ENCODE results near the gene KIF26A. TPM values are rescaled to one million over a fixed set of nuclear protein-coding genes. Genes with fewer than 3 reads are reported as not detected.

KIF26A gene
- total and polyA plus RNA-seq, 2 of the 13 experiments (the other 11 are each of a cell fraction or from before 2014, with no cell fraction given): not detected

DNA sequence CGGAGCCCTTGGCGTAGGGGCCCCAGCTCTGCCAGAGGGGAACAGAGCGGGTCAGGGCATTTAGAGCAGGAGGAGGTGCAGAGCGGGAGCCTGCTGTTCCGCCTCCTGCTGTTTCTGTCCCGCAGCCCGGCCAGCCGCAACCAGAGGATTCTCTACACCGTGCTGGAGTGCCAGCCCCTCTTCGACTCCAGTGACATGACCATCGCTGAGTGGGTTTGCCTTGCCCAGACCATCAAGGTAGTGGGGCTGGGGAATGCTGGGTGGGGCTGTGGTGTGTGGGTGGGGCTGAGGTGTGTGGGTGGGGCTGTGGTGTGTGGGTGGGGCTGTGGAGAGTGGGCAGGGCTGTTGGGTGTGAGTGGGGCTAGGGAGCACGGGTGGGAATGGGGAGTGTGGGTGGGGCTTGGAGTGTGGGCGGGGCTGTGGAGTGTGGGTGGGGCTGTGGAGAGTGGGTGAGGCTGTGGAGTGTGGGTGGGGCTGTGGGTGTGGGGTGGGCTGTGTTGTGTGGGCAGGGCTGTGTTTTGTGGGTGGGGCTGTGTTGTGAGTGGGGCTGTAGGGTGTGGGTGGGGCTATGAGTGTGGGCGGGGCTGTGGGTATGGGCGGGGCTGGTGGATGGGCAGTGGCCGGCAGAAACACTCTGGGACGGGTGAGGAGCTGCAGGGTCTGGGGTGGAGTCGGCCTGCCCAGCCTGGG, 44.9 kb upstream of the KIF26A start:
- ATAC-seq: no peak
- no peak overlapping the region for H2AFZ ChIP-seq (ENCODE audit: low read length)
- in situ Hi-C loops (cut with HindIII; ENCODE audit: extremely low pct_ligation_motif_present, low pct_unique_long_range_greater_than_20kb): no loop called here

DNA sequence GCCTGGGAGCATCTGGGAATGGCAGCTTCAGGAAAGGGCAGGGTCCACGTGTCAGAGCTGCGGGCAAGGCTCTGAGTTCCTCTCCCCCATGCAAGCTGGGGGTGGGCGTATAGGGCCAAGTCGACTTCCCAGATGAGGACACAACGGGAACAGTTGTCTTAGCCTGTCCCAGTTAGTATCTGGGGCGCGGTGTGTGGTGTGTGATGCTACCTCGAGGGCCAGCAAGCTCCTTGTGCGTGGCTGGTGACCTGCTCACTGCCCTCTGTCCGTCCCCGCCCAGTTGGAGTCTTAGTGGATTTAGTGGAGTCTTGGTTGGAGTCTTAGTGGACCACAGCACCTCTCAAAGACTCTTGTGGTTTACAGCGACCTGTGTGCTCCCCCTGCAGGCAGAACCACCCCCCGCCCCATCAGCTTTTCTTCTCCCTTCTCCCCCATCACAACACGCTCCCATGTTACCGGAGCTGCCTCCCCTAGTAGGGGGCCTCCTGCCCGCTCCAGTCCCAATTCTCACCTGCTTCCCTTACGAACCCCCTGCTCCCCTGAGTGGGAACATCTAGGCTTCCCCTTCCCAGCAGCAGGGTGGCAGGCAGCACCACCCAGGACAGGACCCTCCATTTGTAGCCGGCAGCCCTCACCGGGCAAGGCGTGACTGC, 44.2 kb upstream of the KIF26A start:
- DNase-seq (ENCODE audit: low spot score) (no peak), ATAC-seq (no peak), FAIRE-seq (no peak)
- no peak overlapping the region for H3K4me2 ChIP-seq (ENCODE audit: low read depth, low read length)
- H3K79me2 ChIP-seq (ENCODE audit: insufficient read depth, low read length): no peaks in the 10 kb centered on the region
- TF ChIP-seq ZNF768 (CRISPR knock-in tag; IDR thresholded peaks at IDR 0.05): no peak
- TF ChIP-seq MTA1 (CRISPR knock-in tag; IDR thresholded peaks at IDR 0.05; ENCODE audit: borderline replicate concordance): peak; percentile 26; the same call in 1 of the 2 replicates
- no TSS peak for BruUV-seq (replicated peaks)
- in situ Hi-C loops (cut with HindIII; ENCODE audit: extremely low pct_ligation_motif_present, low pct_unique_long_range_greater_than_20kb): no loop called here
- H3K27ac ChIP-seq (ENCODE audit: extremely low read length, insufficient read depth, low read length): no peak overlapping the region
- ChIA-PET CTCF (ENCODE audit: low intra/inter-chr PET ratio, low total read pairs) (interaction anchor here (1.0 to 1.4 kb wide), 3 partner anchors 16 to 43 kb away, joined by 3 to 6 read pairs (median 5); no protein-coding TSS in a partner anchor), POLR2A (no interaction called here)
- H2AFZ ChIP-seq (ENCODE audit: low read length): no peak overlapping the region
- WGBS (ENCODE audit: low lambda C conversion rate): 25% methylated on average over 5 of the region's 20 CpGs
- H3K36me3 ChIP-seq (replicated peaks in 1 of 2; ENCODE audit: control insufficient read depth in 1 of 2, insufficient read depth in 2 of 2, low read length in 2 of 2): no peaks in the 10 kb centered on the region
- no peaks in the 10 kb centered on the region; the same call in 1 of the 2 replicates for H4K20me1 ChIP-seq (ENCODE audit: insufficient read depth, low read length)
- peaks cover 7% of the 10 kb centered on the region; the same call in 1 of the 2 replicates for H3K4me1 ChIP-seq (ENCODE audit: insufficient read depth, low read length)
- H3K9me3 ChIP-seq (ENCODE audit: low read length): no peaks in the 10 kb centered on the region
- intact Hi-C loops (cut with micrococcal nuclease; ENCODE audit: unreplicated experiment): no loop called here
- no peak overlapping the region for H3K4me3 ChIP-seq (replicated peaks in 1 of 3; ENCODE audit: insufficient read depth in 1 of 3, low read depth in 2 of 3, low read length in 3 of 3)
- peaks cover 3 to 15% of the 10 kb centered on the region in 2 experiments; a peak in 2 of 5 replicates for H3K27me3 ChIP-seq (ENCODE audit: control insufficient read depth in 1 of 2, insufficient read depth in 2 of 2, low read length in 2 of 2)
- H3K9ac ChIP-seq (ENCODE audit: insufficient read depth, low read depth, low read length): no peak overlapping the region

More for the DNA sequence above, 44.9 kb upstream of the KIF26A start:
- Histone ChIP-seq H3K9me3 (ENCODE audit: low read length) (no peaks in the 10 kb centered on the region), H3K79me2 (ENCODE audit: insufficient read depth, low read length) (no peaks in the 10 kb centered on the region), H3K9ac (ENCODE audit: insufficient read depth, low read depth, low read length) (no peak overlapping the region), H3K4me1 (ENCODE audit: insufficient read depth, low read length) (peaks cover 7% of the 10 kb centered on the region; the same call in 1 of the 2 replicates), H3K4me2 (ENCODE audit: low read depth, low read length) (no peak overlapping the region), H3K27me3 (ENCODE audit: control insufficient read depth in 1 of 2, insufficient read depth in 2 of 2, low read length in 2 of 2) (peaks cover 3 to 10% of the 10 kb centered on the region in 2 experiments; a peak in 2 of 5 replicates), H3K36me3 (replicated peaks in 1 of 2; ENCODE audit: control insufficient read depth in 1 of 2, insufficient read depth in 2 of 2, low read length in 2 of 2) (no peaks in the 10 kb centered on the region), H4K20me1 (ENCODE audit: insufficient read depth, low read length) (no peaks in the 10 kb centered on the region; the same call in 1 of the 2 replicates), H3K4me3 (replicated peaks in 1 of 3; ENCODE audit: insufficient read depth in 1 of 3, low read depth in 2 of 3, low read length in 3 of 3) (no peak overlapping the region), H3K27ac (ENCODE audit: extremely low read length, insufficient read depth, low read length) (no peak overlapping the region)
- DNase-seq (ENCODE audit: low spot score): no peak
- POLR2A ChIA-PET: no interaction called here
- no peak for FAIRE-seq
- TF ChIP-seq ZNF121 (CRISPR knock-in tag; IDR thresholded peaks at IDR 0.05) (no peak), MTA3 (CRISPR knock-in tag; IDR thresholded peaks at IDR 0.05) (no peak), HOXA9 (CRISPR knock-in tag; IDR thresholded peaks at IDR 0.05; ENCODE audit: borderline replicate concordance) (no peak), ZMYM2 (CRISPR knock-in tag; IDR thresholded peaks at IDR 0.05) (no peak), CBX5 (CRISPR knock-in tag; IDR thresholded peaks at IDR 0.05; ENCODE audit: borderline replicate concordance) (no peak), BCL6 (CRISPR knock-in tag; IDR thresholded peaks at IDR 0.05) (no peak), EZH2 (conservative IDR thresholded peaks at IDR 0.05; ENCODE audit: low read depth, low read length) (no peak)
- no TSS peak for BruUV-seq (replicated peaks)
- intact Hi-C loops (cut with micrococcal nuclease; ENCODE audit: unreplicated experiment): no loop called here
- CTCF ChIA-PET (ENCODE audit: low intra/inter-chr PET ratio, low total read pairs): interaction anchor here (1.4 kb wide), 1 partner anchor 15 kb away, joined by 5 read pairs; no protein-coding TSS in a partner anchor
- 48% methylated on average over 8 of the region's 18 CpGs for WGBS (ENCODE audit: low lambda C conversion rate)

Measured in HepG2 (cell line).